ENCODE data around the gene BCL6. TPM values are rescaled to one million over a fixed set of nuclear protein-coding genes. Genes with fewer than 3 reads are reported as not detected.

BCL6 gene
- total RNA-seq, 1 donor from 2014 or later, result 29.2 TPM

GRCh38 chr3:187759601-187760000 lies 14.3 kb upstream of the BCL6 start:
- Mint-ChIP-seq H3K36me3 (no peaks in the 10 kb centered on the region), H3K4me3 (no peak overlapping the region), H3K27ac (peak overlapping the region; percentile 64), H3K9me3 (no peaks in the 10 kb centered on the region), H3K4me1 (peaks cover 20% of the 10 kb centered on the region), H3K27me3 (ENCODE audit: low read depth) (no peaks in the 10 kb centered on the region)
- TF ChIP-seq CTCF (IDR thresholded peaks at IDR 0.05; ENCODE audit: unreplicated experiment), result no peak
- DNase-seq (ENCODE audit: low spot score in 2 of 2, unreplicated experiment in 2 of 2), result no peak

- H3K27ac Mint-ChIP-seq, result no peak overlapping the region
- H3K4me1 Mint-ChIP-seq, result peaks cover 8% of the 10 kb centered on the region
- DNase-seq (ENCODE audit: low spot score in 2 of 2, unreplicated experiment in 2 of 2), result no peak
- no peaks in the 10 kb centered on the region for H3K27me3 Mint-ChIP-seq (ENCODE audit: low read depth)
- H3K36me3 Mint-ChIP-seq, result no peaks in the 10 kb centered on the region
- no peak for TF ChIP-seq CTCF (IDR thresholded peaks at IDR 0.05; ENCODE audit: unreplicated experiment)
- H3K9me3 Mint-ChIP-seq, result no peaks in the 10 kb centered on the region
- no peak overlapping the region for H3K4me3 Mint-ChIP-seq
Observed at GRCh38 chr3:187758318-187758955, 13.2 kb upstream of the BCL6 start.

- H3K9me3 Mint-ChIP-seq, result no peaks in the 10 kb centered on the region
- no peaks in the 10 kb centered on the region for H3K36me3 Mint-ChIP-seq
- H3K4me3 Mint-ChIP-seq, result no peak overlapping the region
- no peak for TF ChIP-seq CTCF (IDR thresholded peaks at IDR 0.05; ENCODE audit: unreplicated experiment)
- H3K27ac Mint-ChIP-seq, result no peak overlapping the region
- H3K4me1 Mint-ChIP-seq, result peaks cover 31% of the 10 kb centered on the region
- DNase-seq (ENCODE audit: low spot score in 2 of 2, unreplicated experiment in 2 of 2), result no peak
- H3K27me3 Mint-ChIP-seq (ENCODE audit: low read depth), result no peaks in the 10 kb centered on the region
Observed at GRCh38 chr3:187753516-187753915, 8.2 kb upstream of the BCL6 start.

GRCh38 chr3:187750513-187751123 lies 5.3 kb upstream of the BCL6 start:
- TF ChIP-seq CTCF (IDR thresholded peaks at IDR 0.05; ENCODE audit: unreplicated experiment), result no peak
- H3K9me3 Mint-ChIP-seq, result no peaks in the 10 kb centered on the region
- H3K27ac Mint-ChIP-seq, result peak overlapping the region; percentile 100
- DNase-seq (ENCODE audit: low spot score in 2 of 2, unreplicated experiment in 2 of 2), result no peak
- H3K4me1 Mint-ChIP-seq, result peaks cover 59% of the 10 kb centered on the region
- no peaks in the 10 kb centered on the region for H3K36me3 Mint-ChIP-seq
- peak overlapping the region; percentile 63 for H3K4me3 Mint-ChIP-seq
- H3K27me3 Mint-ChIP-seq (ENCODE audit: low read depth), result no peaks in the 10 kb centered on the region

DNA sequence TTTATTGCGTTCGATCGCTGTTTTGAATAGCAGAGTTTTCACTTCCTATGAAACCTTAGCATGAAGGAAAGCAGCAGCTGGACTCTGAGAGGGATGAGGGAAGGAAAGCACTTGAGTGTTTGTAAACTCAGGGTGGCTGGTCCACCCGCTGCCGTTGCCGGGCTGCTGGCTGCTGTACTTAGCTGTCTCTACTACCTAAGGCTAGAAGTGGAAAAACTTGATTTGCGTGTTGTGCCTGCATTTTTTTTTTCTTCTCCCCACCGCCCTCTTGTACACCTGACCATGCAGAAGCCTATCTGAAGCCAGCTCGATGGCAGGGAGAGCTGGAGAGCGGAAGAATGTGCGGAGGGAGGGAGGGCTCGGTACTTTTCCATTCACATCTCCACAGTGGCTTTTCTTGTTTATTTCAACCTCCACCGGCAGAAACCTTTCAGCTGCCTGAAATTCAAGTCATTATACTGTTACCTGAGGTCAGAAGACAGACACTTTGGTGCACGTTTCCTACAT lies 4.8 kb upstream of the BCL6 start:
- H3K4me3 Mint-ChIP-seq, result peak overlapping the region; percentile 63
- peaks cover 59% of the 10 kb centered on the region for H3K4me1 Mint-ChIP-seq
- TF ChIP-seq CTCF (IDR thresholded peaks at IDR 0.05; ENCODE audit: unreplicated experiment), result no peak
- no peaks in the 10 kb centered on the region for H3K9me3 Mint-ChIP-seq
- DNase-seq (ENCODE audit: low spot score in 2 of 2, unreplicated experiment in 2 of 2), result peak; percentile 61 to 71
- peak overlapping the region; percentile 100 for H3K27ac Mint-ChIP-seq
- H3K27me3 Mint-ChIP-seq (ENCODE audit: low read depth), result no peaks in the 10 kb centered on the region
- no peaks in the 10 kb centered on the region for H3K36me3 Mint-ChIP-seq
